ENCODE data around the gene GPR107. TPM values are rescaled to one million over a fixed set of nuclear protein-coding genes. Genes with fewer than 3 reads are reported as not detected.
A peak's percentile ranks its signal among the peaks of the same experiment; 100 is the strongest.

GPR107 gene
- total and polyA plus RNA-seq, 2 of the 8 experiments (the other 6 are each of a cell fraction or from before 2014, with no cell fraction given), result 19.3 to 30.7 TPM

GRCh38 chr9:130142641-130143040, 88.9 kb downstream of the GPR107 start:
- no peak for FAIRE-seq
- no peak for TF ChIP-seq TAF1 (IDR thresholded peaks at IDR 0.05; ENCODE audit: low read depth, low read length)
- no peak for TF ChIP-seq RNF2 (IDR thresholded peaks at IDR 0.05; ENCODE audit: borderline replicate concordance, low read depth, low read length, missing control alignments, poor library complexity, severe bottlenecking)
- no peak for TF ChIP-seq POU5F1 (IDR thresholded peaks at IDR 0.05; ENCODE audit: low read depth, low read length)

More at GRCh38 chr9:130142641-130143040, 88.9 kb downstream of the GPR107 start:
- no peak overlapping the region for H3K4me2 ChIP-seq (ENCODE audit: insufficient read depth in 1 of 2, low read depth in 2 of 2, low read length in 2 of 2)
- H2BK15ac ChIP-seq (ENCODE audit: low read length), result peak overlapping the region; percentile 34; the same call in 1 of the 2 replicates
- H3K56ac ChIP-seq (replicated peaks; ENCODE audit: insufficient read length, low read depth, low read length), result no peak overlapping the region
- no peaks in the 10 kb centered on the region; a peak in 1 of 7 replicates for H3K27me3 ChIP-seq (replicated peaks in 1 of 4; ENCODE audit: control insufficient read depth in 3 of 4, extremely low read depth in 1 of 4, insufficient read depth in 3 of 4, low read length in 3 of 4)
- ChIA-PET POLR2A (ENCODE audit: partially characterized antibody) (interaction anchor here (1.0 kb wide), 1 partner anchor 12 kb away, joined by 3 read pairs; no protein-coding TSS in a partner anchor), CTCF (ENCODE audit: partially characterized antibody) (interaction anchor here (0.9 to 2.1 kb wide), 7 partner anchors 14 to 240 kb away, joined by 3 to 6 read pairs (median 3); no protein-coding TSS in a partner anchor)
- no peak overlapping the region for H3K4me3 ChIP-seq (ENCODE audit: extremely low read depth in 1 of 4, insufficient read depth in 2 of 4, low read depth in 3 of 4, low read length in 4 of 4)
- H3K23ac ChIP-seq (ENCODE audit: insufficient read length), result no peak overlapping the region
- H3K18ac ChIP-seq (ENCODE audit: extremely low read depth, low read length), result no peak overlapping the region
- H4K8ac ChIP-seq (ENCODE audit: extremely low read depth, insufficient read depth, low read length), result no peak overlapping the region
- H3K79me2 ChIP-seq (ENCODE audit: control insufficient read depth in 1 of 2, insufficient read depth in 2 of 2, low read length in 2 of 2), result no peaks in the 10 kb centered on the region
- H4K91ac ChIP-seq (replicated peaks; ENCODE audit: insufficient read length, low read length), result no peak overlapping the region
- H2AFZ ChIP-seq (ENCODE audit: low read length), result no peak overlapping the region
- peak overlapping the region; percentile 31; the same call in 1 of the 2 replicates for H2BK5ac ChIP-seq (ENCODE audit: low read depth, low read length)
- no peaks in the 10 kb centered on the region for H3K36me3 ChIP-seq (ENCODE audit: control insufficient read depth in 2 of 4, insufficient read depth in 4 of 4, low read length in 3 of 4)
- peaks cover 12 to 23% (median 16%) of the 10 kb centered on the region in 4 experiments for H3K4me1 ChIP-seq (replicated peaks in 1 of 4; ENCODE audit: control insufficient read depth in 3 of 4, insufficient read depth in 4 of 4, low read length in 3 of 4)
- H3K4ac ChIP-seq (replicated peaks; ENCODE audit: insufficient read length, low read depth, low read length), result no peak overlapping the region
- H3K23me2 ChIP-seq (ENCODE audit: low read depth, low read length), result no peaks in the 10 kb centered on the region
- H3K27ac ChIP-seq (ENCODE audit: low read depth, low read length), result no peak overlapping the region
- no peak overlapping the region for H2BK20ac ChIP-seq (ENCODE audit: low read length)
- no peak overlapping the region for H3K14ac ChIP-seq (ENCODE audit: insufficient read length)
- no peak overlapping the region for H2BK120ac ChIP-seq (replicated peaks; ENCODE audit: low read depth, low read length)
- H2AK5ac ChIP-seq (ENCODE audit: low read depth, low read length), result no peak overlapping the region
- H4K20me1 ChIP-seq (replicated peaks in 1 of 2; ENCODE audit: control insufficient read depth in 1 of 2, insufficient read depth in 2 of 2, low read length in 2 of 2), result no peaks in the 10 kb centered on the region
- H2BK12ac ChIP-seq (ENCODE audit: low read depth, low read length), result peak overlapping the region; percentile 79; the same call in 1 of the 2 replicates
- H3K9ac ChIP-seq (replicated peaks in 1 of 4; ENCODE audit: extremely low read depth in 1 of 4, low read depth in 3 of 4, low read length in 3 of 4), result no peak overlapping the region
- 87% methylated on average over 6 of the region's 6 CpGs; no CpG with 5 or more reads in 1 of the 2 experiments for WGBS, 2 experiments (ENCODE audit: extremely low coverage in 1 of 2, insufficient coverage in 1 of 2, insufficient read length in 1 of 2, insufficient replicate concordance in 2 of 2, low coverage in 1 of 2, low lambda C conversion rate in 2 of 2, missing lambda C conversion rate in 1 of 2)
- no peak overlapping the region for H4K5ac ChIP-seq (ENCODE audit: insufficient read length, low read depth, low read length)
- DNase-seq (ENCODE audit: low read depth in 1 of 2, low spot score in 2 of 2), result no peak
- H3K79me1 ChIP-seq (ENCODE audit: low read depth, low read length), result no peaks in the 10 kb centered on the region
- no peaks in the 10 kb centered on the region for H3K9me3 ChIP-seq (ENCODE audit: insufficient read depth in 2 of 2, low read depth in 1 of 2, low read length in 1 of 2)
